Osteocyte (in vitro differentiated cells): Measurements from ENCODE around the gene CCSER1. TPM values are rescaled to one million over a fixed set of nuclear protein-coding genes. Genes with fewer than 3 reads are reported as not detected.

ENCODE experiments used
- DNase-seq: peaks from one replicate; pipeline ENCODE4 v3.0.0; 2021; ENCODE audit warnings: mixed read lengths; ENCODE audit not compliant: unreplicated experiment; ENCODE audit errors: extremely low spot score
- H3K27ac Mint-ChIP-seq: one replicate; pipeline ENCODE4 v1.8.0; 2021; ENCODE audit warnings: mild to moderate bottlenecking, mixed read lengths; ENCODE audit not compliant: unreplicated experiment
- H3K27me3 Mint-ChIP-seq: one replicate; pipeline ENCODE4 v1.8.0; 2021; ENCODE audit warnings: mixed read lengths; ENCODE audit not compliant: unreplicated experiment
- H3K36me3 Mint-ChIP-seq: one replicate; pipeline ENCODE4 v1.8.0; 2021; ENCODE audit warnings: mixed read lengths; ENCODE audit not compliant: unreplicated experiment
- H3K4me1 Mint-ChIP-seq: one replicate; pipeline ENCODE4 v1.8.0; 2021; ENCODE audit warnings: mixed read lengths; ENCODE audit not compliant: unreplicated experiment
- H3K4me3 Mint-ChIP-seq: one replicate; pipeline ENCODE4 v1.8.0; 2021; ENCODE audit warnings: mild to moderate bottlenecking, moderate library complexity, mixed read lengths; ENCODE audit not compliant: unreplicated experiment
- H3K9me3 Mint-ChIP-seq: one replicate; pipeline ENCODE4 v1.8.0; 2021; ENCODE audit warnings: mixed read lengths; ENCODE audit not compliant: unreplicated experiment
- CTCF ChIP-seq: fragments of 200-600 bp; sonication (generic); IDR thresholded peaks from 2 replicates; pipeline ENCODE4 v1.5.0; 2021; ENCODE audit warnings: antibody characterized with exemption, mild to moderate bottlenecking, moderate library complexity
- total RNA-seq: library from RNA; stranded (reverse); gene quantifications from 2 replicates; pipeline ENCODE4 v1.2.1, GENCODE V29; 2021

CCSER1 gene
- total RNA-seq, 1 donor from 2014 or later: not detected

DNA sequence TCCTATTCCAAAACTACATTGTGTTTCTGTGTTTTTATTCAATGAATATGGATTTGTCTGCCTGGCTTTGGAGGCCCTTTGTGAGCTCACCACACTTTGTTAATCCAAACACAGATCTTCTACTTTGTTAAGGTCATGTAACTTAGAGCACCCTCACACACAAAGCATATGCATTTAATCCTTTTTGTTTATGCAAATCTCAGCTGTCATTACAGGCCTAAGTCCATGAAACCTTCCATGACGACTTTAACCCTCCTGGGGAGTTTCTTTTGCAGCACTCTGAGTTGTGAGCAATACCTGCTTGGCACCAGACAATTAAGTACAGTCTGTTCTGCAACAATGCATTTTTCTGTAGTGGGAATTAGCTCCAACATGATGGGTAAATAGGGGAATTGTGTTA is 14.9 kb downstream of the CCSER1 start:
- H3K27ac Mint-ChIP-seq: no peak overlapping the region
- peaks cover 3% of the 10 kb centered on the region for H3K27me3 Mint-ChIP-seq
- no peak for DNase-seq
- H3K36me3 Mint-ChIP-seq: no peaks in the 10 kb centered on the region
- no peak for TF ChIP-seq CTCF
- no peaks in the 10 kb centered on the region for H3K9me3 Mint-ChIP-seq
- no peak overlapping the region for H3K4me3 Mint-ChIP-seq
- no peaks in the 10 kb centered on the region for H3K4me1 Mint-ChIP-seq

- Mint-ChIP-seq H3K4me1 (no peaks in the 10 kb centered on the region), H3K27ac (no peak overlapping the region), H3K36me3 (no peaks in the 10 kb centered on the region), H3K4me3 (no peak overlapping the region), H3K9me3 (no peaks in the 10 kb centered on the region), H3K27me3 (peaks cover 3% of the 10 kb centered on the region)
- no peak for DNase-seq
- TF ChIP-seq CTCF: no peak
Measured at GRCh38 chr4:90145319-90145718, 18.1 kb downstream of the CCSER1 start.

DNA sequence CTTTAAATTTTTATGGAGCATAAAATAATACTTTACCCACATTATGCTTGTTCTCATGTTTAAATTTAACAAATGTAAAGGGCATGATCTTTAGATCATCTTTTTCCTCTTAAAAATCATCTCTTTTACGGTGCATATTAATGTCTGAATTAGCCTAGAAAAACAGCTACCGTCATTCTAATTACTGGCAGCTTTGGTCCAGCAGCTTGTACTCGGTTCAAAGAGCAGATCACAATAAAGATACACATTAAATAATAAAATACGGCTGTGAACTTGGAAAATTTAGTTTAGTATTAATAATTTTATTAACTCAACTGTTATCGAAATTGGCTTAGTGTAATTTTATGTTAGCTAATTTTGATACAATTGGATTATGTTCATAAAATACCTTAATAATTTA is 19.1 kb downstream of the CCSER1 start:
- no peak for DNase-seq
- Mint-ChIP-seq H3K27ac (no peak overlapping the region), H3K9me3 (no peaks in the 10 kb centered on the region)

DNA sequence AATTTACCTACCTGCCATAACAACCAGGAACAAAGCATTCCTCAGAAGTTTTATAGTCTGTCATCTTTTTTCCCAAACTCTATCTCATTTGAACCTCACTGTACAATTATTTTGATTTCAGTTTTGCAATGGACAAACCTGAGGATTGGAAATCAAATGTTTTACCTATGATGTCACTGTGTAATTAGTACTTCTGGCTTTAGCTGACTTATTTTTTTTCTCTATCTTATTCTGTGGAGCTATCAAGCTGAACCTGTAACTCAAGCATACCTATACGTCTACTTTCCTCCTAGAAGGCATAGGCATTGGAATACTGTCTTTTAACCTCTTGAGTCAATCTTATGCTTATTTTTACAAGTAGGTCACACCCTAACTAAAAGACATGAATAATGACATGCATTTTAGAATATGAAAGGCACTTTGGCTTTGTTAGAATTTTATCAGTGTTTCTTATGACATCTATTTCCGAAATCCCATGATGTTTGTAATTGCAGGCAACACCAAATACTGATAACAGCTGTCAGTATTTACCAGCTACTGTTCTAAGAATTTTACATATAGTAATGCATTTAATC is 21.5 kb downstream of the CCSER1 start:
- no peak overlapping the region for H3K4me3 Mint-ChIP-seq
- H3K27me3 Mint-ChIP-seq: peaks cover 3% of the 10 kb centered on the region
- no peak for DNase-seq
- H3K27ac Mint-ChIP-seq: no peak overlapping the region
- TF ChIP-seq CTCF: no peak
- H3K9me3 Mint-ChIP-seq: no peaks in the 10 kb centered on the region
- no peaks in the 10 kb centered on the region for H3K4me1 Mint-ChIP-seq
- no peaks in the 10 kb centered on the region for H3K36me3 Mint-ChIP-seq

More for the DNA sequence above, 19.1 kb downstream of the CCSER1 start:
- TF ChIP-seq CTCF: no peak
- H3K4me1 Mint-ChIP-seq: no peaks in the 10 kb centered on the region
- H3K27me3 Mint-ChIP-seq: peaks cover 3% of the 10 kb centered on the region
- no peak overlapping the region for H3K4me3 Mint-ChIP-seq
- no peaks in the 10 kb centered on the region for H3K36me3 Mint-ChIP-seq

DNA sequence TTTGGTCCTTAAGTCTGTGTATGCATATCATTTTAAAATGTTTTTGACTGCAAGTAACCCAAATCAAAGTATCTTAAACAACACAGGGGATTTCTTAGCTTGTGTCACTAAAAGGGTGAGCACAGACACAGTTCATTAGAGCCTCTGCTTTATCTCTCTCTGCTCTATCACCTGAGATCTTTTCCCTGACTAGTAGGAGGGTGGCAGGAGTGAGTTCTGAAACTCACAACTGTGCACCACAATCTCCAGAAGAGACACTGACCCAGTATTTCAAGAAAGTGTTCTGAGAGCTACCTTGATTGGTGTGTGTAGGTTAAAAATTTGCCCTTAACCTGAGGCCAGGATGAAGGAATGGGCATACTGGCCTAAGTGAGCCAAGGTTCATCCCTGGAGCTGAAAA is 24.8 kb downstream of the CCSER1 start:
- no peaks in the 10 kb centered on the region for H3K36me3 Mint-ChIP-seq
- TF ChIP-seq CTCF: no peak
- no peaks in the 10 kb centered on the region for H3K27me3 Mint-ChIP-seq
- H3K27ac Mint-ChIP-seq: no peak overlapping the region
- no peak for DNase-seq
- H3K9me3 Mint-ChIP-seq: no peaks in the 10 kb centered on the region
- H3K4me1 Mint-ChIP-seq: no peaks in the 10 kb centered on the region
- no peak overlapping the region for H3K4me3 Mint-ChIP-seq
